ENCODE results near the gene C20orf144.

C20orf144 gene

DNA sequence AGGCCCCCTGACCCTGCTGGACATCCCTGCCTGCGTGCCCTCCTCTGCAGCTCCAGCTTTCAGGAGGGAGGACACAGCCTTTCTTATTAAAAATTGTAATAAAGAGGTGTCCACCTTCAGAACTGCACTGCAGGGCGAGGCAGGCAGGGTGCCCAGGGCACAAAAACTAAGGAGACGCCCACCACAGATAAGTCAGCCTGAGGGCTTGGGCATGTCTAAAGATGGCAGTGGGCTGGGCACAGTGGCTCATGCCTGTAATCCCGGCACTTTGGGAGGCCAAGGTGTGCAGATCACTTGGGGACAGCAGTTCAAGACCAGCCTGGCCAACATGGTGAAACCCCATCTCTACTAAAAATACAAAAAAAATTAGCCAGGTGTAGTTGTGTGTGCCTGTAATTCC is 7.0 kb upstream of the C20orf144 start:
- H3K9ac ChIP-seq (ENCODE audit: low read length): no peak overlapping the region
- no peak for DNase-seq
- no peak overlapping the region for H2BK15ac ChIP-seq (replicated peaks; ENCODE audit: low read depth)
- no peak overlapping the region for H3K4ac ChIP-seq (ENCODE audit: low read depth, low read length)
- H2BK5ac ChIP-seq (ENCODE audit: low read length): no peak overlapping the region
- H3K79me2 ChIP-seq (ENCODE audit: control insufficient read depth, insufficient read depth, low read length): no peaks in the 10 kb centered on the region
- H3K4me3 ChIP-seq (ENCODE audit: low read length): no peak overlapping the region
- H3K4me1 ChIP-seq (ENCODE audit: control insufficient read depth, low read depth, low read length): no peaks in the 10 kb centered on the region
- peaks cover 2% of the 10 kb centered on the region for H3K36me3 ChIP-seq (ENCODE audit: control insufficient read depth, insufficient read depth, low read length)
- no CpG with 5 or more reads among the region's 4 CpGs for WGBS (ENCODE audit: extremely low coverage, insufficient coverage, low lambda C conversion rate)
- H3K23ac ChIP-seq (ENCODE audit: low read length): no peak overlapping the region
- H3K4me2 ChIP-seq (ENCODE audit: low read length): no peak overlapping the region
- no peak overlapping the region for H3K27ac ChIP-seq (ENCODE audit: low read depth, low read length)
- no peak overlapping the region for H4K8ac ChIP-seq (ENCODE audit: low read depth, low read length)
- no peaks in the 10 kb centered on the region for H3K79me1 ChIP-seq (ENCODE audit: low read length)
- no peak overlapping the region for H2BK120ac ChIP-seq (ENCODE audit: low read depth, low read length)
- no peak overlapping the region for H4K5ac ChIP-seq (ENCODE audit: low read length)
- no peak overlapping the region for H2AK5ac ChIP-seq (ENCODE audit: low read length)
- no peak overlapping the region for H3K18ac ChIP-seq (ENCODE audit: low read length)
- no peaks in the 10 kb centered on the region for H3K27me3 ChIP-seq (ENCODE audit: insufficient read depth, low read length, poor library complexity)
- H3K56ac ChIP-seq (ENCODE audit: low read length): no peak overlapping the region

DNA sequence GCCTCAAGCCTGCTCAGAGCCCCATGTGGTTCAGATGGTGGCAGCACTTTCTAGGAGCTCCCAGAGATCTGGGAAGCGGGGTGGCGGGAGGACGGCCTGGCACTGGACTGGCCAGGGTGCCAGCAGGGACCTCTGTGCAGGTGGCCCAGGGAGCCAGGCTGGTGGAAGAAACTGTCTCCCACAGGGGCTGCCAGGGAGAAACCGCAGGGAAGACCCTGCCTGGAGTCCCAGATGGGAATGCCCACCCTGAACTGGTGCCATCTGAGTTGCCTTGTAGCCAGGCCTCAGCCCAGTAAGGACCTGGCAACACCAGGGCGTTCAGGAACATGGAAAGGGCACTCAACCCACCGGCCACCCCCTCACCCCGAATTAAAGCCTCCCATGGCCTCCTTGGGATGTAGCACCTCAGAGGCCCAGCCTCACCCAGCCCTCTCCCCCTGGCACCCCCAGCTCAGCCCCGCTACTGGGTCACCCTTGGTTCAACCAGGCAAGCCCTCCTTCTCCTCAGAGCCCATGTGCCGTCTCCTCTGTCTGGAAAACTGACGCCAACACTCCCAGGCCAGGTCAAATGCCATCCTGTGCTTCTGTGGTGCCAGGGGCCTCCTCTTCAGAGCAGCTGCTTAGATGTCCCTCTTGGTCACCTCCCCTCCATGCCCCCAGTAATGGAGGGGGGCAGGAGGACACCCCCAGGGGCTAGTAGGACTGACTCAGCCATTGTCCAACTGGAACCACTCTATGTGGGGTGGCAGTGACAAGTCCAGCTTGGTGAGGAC is 5.9 kb upstream of the C20orf144 start:
- no CpG with 5 or more reads among the region's 10 CpGs for WGBS (ENCODE audit: extremely low coverage, insufficient coverage, low lambda C conversion rate)
- Histone ChIP-seq H3K4ac (ENCODE audit: low read depth, low read length) (no peak overlapping the region), H3K79me2 (ENCODE audit: control insufficient read depth, insufficient read depth, low read length) (no peaks in the 10 kb centered on the region), H3K4me2 (ENCODE audit: low read length) (no peak overlapping the region), H3K18ac (ENCODE audit: low read length) (no peak overlapping the region), H3K4me1 (ENCODE audit: control insufficient read depth, low read depth, low read length) (no peaks in the 10 kb centered on the region), H3K23ac (ENCODE audit: low read length) (no peak overlapping the region), H4K5ac (ENCODE audit: low read length) (no peak overlapping the region), H3K27ac (ENCODE audit: low read depth, low read length) (no peak overlapping the region), H4K8ac (ENCODE audit: low read depth, low read length) (no peak overlapping the region), H3K56ac (ENCODE audit: low read length) (no peak overlapping the region), H3K79me1 (ENCODE audit: low read length) (no peaks in the 10 kb centered on the region), H2BK120ac (ENCODE audit: low read depth, low read length) (no peak overlapping the region), H3K27me3 (ENCODE audit: insufficient read depth, low read length, poor library complexity) (no peaks in the 10 kb centered on the region), H2BK5ac (ENCODE audit: low read length) (no peak overlapping the region), H3K4me3 (ENCODE audit: low read length) (no peak overlapping the region), H3K9ac (ENCODE audit: low read length) (no peak overlapping the region), H2AK5ac (ENCODE audit: low read length) (no peak overlapping the region), H3K36me3 (ENCODE audit: control insufficient read depth, insufficient read depth, low read length) (peaks cover 2% of the 10 kb centered on the region), H2BK15ac (replicated peaks; ENCODE audit: low read depth) (no peak overlapping the region)
- DNase-seq: no peak

GRCh38 chr20:33656783-33657703 is 5.1 kb upstream of the C20orf144 start:
- Histone ChIP-seq H3K56ac (ENCODE audit: low read length) (no peak overlapping the region), H3K79me2 (ENCODE audit: control insufficient read depth, insufficient read depth, low read length) (no peaks in the 10 kb centered on the region), H3K4me1 (ENCODE audit: control insufficient read depth, low read depth, low read length) (no peaks in the 10 kb centered on the region), H3K4ac (ENCODE audit: low read depth, low read length) (no peak overlapping the region), H2BK15ac (replicated peaks; ENCODE audit: low read depth) (no peak overlapping the region), H3K27me3 (ENCODE audit: insufficient read depth, low read length, poor library complexity) (no peaks in the 10 kb centered on the region), H3K9ac (ENCODE audit: low read length) (no peak overlapping the region), H2BK5ac (ENCODE audit: low read length) (no peak overlapping the region), H3K4me2 (ENCODE audit: low read length) (no peak overlapping the region), H3K27ac (ENCODE audit: low read depth, low read length) (no peak overlapping the region), H4K8ac (ENCODE audit: low read depth, low read length) (no peak overlapping the region), H3K18ac (ENCODE audit: low read length) (no peak overlapping the region), H3K4me3 (ENCODE audit: low read length) (no peak overlapping the region), H3K23ac (ENCODE audit: low read length) (no peak overlapping the region), H3K36me3 (ENCODE audit: control insufficient read depth, insufficient read depth, low read length) (peaks cover 2% of the 10 kb centered on the region), H2AK5ac (ENCODE audit: low read length) (no peak overlapping the region), H3K79me1 (ENCODE audit: low read length) (no peaks in the 10 kb centered on the region), H2BK120ac (ENCODE audit: low read depth, low read length) (no peak overlapping the region), H4K5ac (ENCODE audit: low read length) (no peak overlapping the region)
- no peak for DNase-seq
- no CpG with 5 or more reads among the region's 17 CpGs for WGBS (ENCODE audit: extremely low coverage, insufficient coverage, low lambda C conversion rate)

GRCh38 chr20:33657704-33658095 is 4.4 kb upstream of the C20orf144 start:
- Histone ChIP-seq H3K9ac (ENCODE audit: low read length) (no peak overlapping the region), H3K4me1 (ENCODE audit: control insufficient read depth, low read depth, low read length) (no peaks in the 10 kb centered on the region), H4K5ac (ENCODE audit: low read length) (no peak overlapping the region), H2BK120ac (ENCODE audit: low read depth, low read length) (no peak overlapping the region), H3K27ac (ENCODE audit: low read depth, low read length) (no peak overlapping the region), H3K56ac (ENCODE audit: low read length) (no peak overlapping the region), H3K4me2 (ENCODE audit: low read length) (no peak overlapping the region), H2BK5ac (ENCODE audit: low read length) (no peak overlapping the region), H3K4me3 (ENCODE audit: low read length) (no peak overlapping the region), H3K23ac (ENCODE audit: low read length) (no peak overlapping the region), H3K36me3 (ENCODE audit: control insufficient read depth, insufficient read depth, low read length) (peaks cover 2% of the 10 kb centered on the region), H4K8ac (ENCODE audit: low read depth, low read length) (no peak overlapping the region), H3K79me1 (ENCODE audit: low read length) (no peaks in the 10 kb centered on the region), H2AK5ac (ENCODE audit: low read length) (no peak overlapping the region), H3K4ac (ENCODE audit: low read depth, low read length) (no peak overlapping the region), H3K79me2 (ENCODE audit: control insufficient read depth, insufficient read depth, low read length) (no peaks in the 10 kb centered on the region), H3K27me3 (ENCODE audit: insufficient read depth, low read length, poor library complexity) (no peaks in the 10 kb centered on the region), H2BK15ac (replicated peaks; ENCODE audit: low read depth) (no peak overlapping the region), H3K18ac (ENCODE audit: low read length) (no peak overlapping the region)
- DNase-seq: no peak
- WGBS (ENCODE audit: extremely low coverage, insufficient coverage, low lambda C conversion rate): no CpG with 5 or more reads among the region's 12 CpGs

DNA sequence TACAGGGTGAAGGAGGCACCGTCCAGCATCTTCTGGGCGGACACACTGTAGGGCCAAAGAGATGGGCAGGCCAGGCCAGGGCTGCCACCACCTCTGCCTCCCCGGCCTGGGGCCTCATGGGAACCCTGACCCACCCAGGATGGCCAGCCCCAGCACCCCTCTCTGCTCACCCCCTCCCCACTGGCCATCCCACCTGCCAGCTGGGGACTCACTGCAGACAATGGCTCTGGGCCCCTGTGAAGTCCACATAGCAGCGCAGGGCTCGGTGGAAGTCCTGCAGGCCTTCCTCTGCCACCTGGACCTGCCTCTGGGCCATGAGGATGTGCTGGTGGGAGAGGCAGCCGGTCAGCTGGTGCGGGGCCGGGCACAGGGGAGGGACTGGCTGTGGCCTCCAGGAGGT is 3.6 kb upstream of the C20orf144 start:
- no peak overlapping the region for H2BK15ac ChIP-seq (replicated peaks; ENCODE audit: low read depth)
- H2BK120ac ChIP-seq (ENCODE audit: low read depth, low read length): no peak overlapping the region
- no peak overlapping the region for H3K4ac ChIP-seq (ENCODE audit: low read depth, low read length)
- no peak overlapping the region for H3K4me3 ChIP-seq (ENCODE audit: low read length)
- no peak for DNase-seq
- no peak overlapping the region for H3K9ac ChIP-seq (ENCODE audit: low read length)
- H3K79me1 ChIP-seq (ENCODE audit: low read length): no peaks in the 10 kb centered on the region
- H4K8ac ChIP-seq (ENCODE audit: low read depth, low read length): no peak overlapping the region
- H3K27ac ChIP-seq (ENCODE audit: low read depth, low read length): no peak overlapping the region
- no peaks in the 10 kb centered on the region for H3K27me3 ChIP-seq (ENCODE audit: insufficient read depth, low read length, poor library complexity)
- no peak overlapping the region for H3K18ac ChIP-seq (ENCODE audit: low read length)
- H3K4me2 ChIP-seq (ENCODE audit: low read length): no peak overlapping the region
- no peak overlapping the region for H2AK5ac ChIP-seq (ENCODE audit: low read length)
- H3K56ac ChIP-seq (ENCODE audit: low read length): no peak overlapping the region
- no CpG with 5 or more reads among the region's 8 CpGs for WGBS (ENCODE audit: extremely low coverage, insufficient coverage, low lambda C conversion rate)
- H3K36me3 ChIP-seq (ENCODE audit: control insufficient read depth, insufficient read depth, low read length): peaks cover 2% of the 10 kb centered on the region
- no peak overlapping the region for H3K23ac ChIP-seq (ENCODE audit: low read length)
- H4K5ac ChIP-seq (ENCODE audit: low read length): no peak overlapping the region
- H2BK5ac ChIP-seq (ENCODE audit: low read length): no peak overlapping the region
- peaks cover 2% of the 10 kb centered on the region for H3K4me1 ChIP-seq (ENCODE audit: control insufficient read depth, low read depth, low read length)
- H3K79me2 ChIP-seq (ENCODE audit: control insufficient read depth, insufficient read depth, low read length): no peaks in the 10 kb centered on the region

All from mesendoderm (in vitro differentiated cells).